ENCODE results near the gene STOX2. TPM values are rescaled to one million over a fixed set of nuclear protein-coding genes. Genes with fewer than 3 reads are reported as not detected.

STOX2 gene
- total and polyA plus RNA-seq, 10 of the 15 experiments (the other 5 are each of a cell fraction or from before 2014, with no cell fraction given) = 0.01 to 1.2 (median 0.18) TPM; not detected in 4

DNA sequence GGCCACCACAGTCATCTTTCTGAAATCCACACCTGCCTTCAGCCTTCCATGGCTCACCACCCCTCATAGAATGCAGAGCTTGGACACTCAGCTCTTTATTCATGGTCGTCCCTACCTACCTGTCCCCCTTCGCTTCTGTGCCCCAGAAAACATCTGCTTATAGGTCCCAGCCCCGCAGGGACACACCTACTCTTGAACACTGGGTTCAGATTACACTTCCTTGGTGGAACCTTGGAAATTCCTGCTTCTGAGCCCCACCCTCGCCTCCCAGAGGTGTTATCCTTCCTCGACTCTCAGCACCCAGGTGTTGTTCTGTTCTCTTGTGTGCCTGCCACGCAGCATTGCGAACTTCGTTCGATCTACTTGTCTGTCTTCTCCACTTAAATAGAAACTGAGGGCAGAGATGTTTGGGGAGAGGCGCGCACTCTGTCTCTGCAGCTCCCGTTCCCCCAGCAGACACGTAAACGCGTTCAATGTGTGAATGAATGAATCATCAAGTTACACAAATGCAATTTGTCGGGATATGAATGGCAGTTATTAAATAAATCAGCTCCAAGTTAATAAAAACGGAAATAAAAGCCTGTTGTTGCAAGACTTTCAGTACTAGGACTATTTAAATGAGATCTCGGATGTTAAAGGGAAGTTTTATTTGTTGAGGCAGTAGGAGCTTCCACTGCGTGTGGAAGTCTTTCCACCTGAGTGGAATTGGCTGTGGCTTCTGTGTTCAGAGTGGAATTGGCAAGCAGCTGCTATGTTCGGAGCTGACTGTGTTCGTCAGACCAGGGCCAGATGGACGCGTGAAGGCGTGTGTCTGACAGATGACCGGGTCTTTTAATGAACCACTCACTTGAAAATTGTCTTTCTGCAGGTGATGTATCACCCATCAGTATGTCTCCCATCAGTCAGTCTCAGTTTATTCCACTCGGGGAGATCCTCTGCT, 95.6 kb downstream of the STOX2 start:
- BruUV-seq (replicated peaks) = no TSS peak
- ATAC-seq (no peak), DNase-seq (ENCODE audit: low read depth, low spot score) (no peak), FAIRE-seq (no peak)
- Histone ChIP-seq H3K9me3 (replicated peaks; ENCODE audit: control insufficient read depth, insufficient read depth, low read length) (no peaks in the 10 kb centered on the region), H2AFZ (ENCODE audit: control insufficient read depth, low read depth, low read length) (no peak overlapping the region), H3K4me3 (no peak overlapping the region), H3K27me3 (replicated peaks in 1 of 2; ENCODE audit: control insufficient read depth in 2 of 2, insufficient read depth in 2 of 2, low read length in 1 of 2) (no peaks in the 10 kb centered on the region), H3K4me2 (ENCODE audit: control insufficient read depth, insufficient read depth) (no peak overlapping the region), H3K36me3 (ENCODE audit: control insufficient read depth in 2 of 2, insufficient read depth in 2 of 2, low read length in 1 of 2) (no peaks in the 10 kb centered on the region), H4K20me1 (ENCODE audit: control insufficient read depth, insufficient read depth) (no peaks in the 10 kb centered on the region), H3K9ac (ENCODE audit: control insufficient read depth, insufficient read depth, low read length) (no peak overlapping the region), H3K79me2 (ENCODE audit: control insufficient read depth, insufficient read depth, low read length) (no peaks in the 10 kb centered on the region), H3K4me1 (ENCODE audit: control insufficient read depth, insufficient read depth, low read length) (no peaks in the 10 kb centered on the region), H3K27ac (ENCODE audit: control insufficient read depth, insufficient read depth) (no peak overlapping the region)
- ChIA-PET SMC1A (ENCODE audit: uncharacterized antibody, unreplicated experiment) (no interaction called here), POLR2A (no interaction called here), CTCF (no interaction called here), RAD21 (ENCODE audit: unreplicated experiment) (no interaction called here)
- intact Hi-C loops (cut with micrococcal nuclease; ENCODE audit: unreplicated experiment) (no loop called here), in situ Hi-C loops (cut with MboI) (no loop called here)
- TF ChIP-seq, protein P1, sequence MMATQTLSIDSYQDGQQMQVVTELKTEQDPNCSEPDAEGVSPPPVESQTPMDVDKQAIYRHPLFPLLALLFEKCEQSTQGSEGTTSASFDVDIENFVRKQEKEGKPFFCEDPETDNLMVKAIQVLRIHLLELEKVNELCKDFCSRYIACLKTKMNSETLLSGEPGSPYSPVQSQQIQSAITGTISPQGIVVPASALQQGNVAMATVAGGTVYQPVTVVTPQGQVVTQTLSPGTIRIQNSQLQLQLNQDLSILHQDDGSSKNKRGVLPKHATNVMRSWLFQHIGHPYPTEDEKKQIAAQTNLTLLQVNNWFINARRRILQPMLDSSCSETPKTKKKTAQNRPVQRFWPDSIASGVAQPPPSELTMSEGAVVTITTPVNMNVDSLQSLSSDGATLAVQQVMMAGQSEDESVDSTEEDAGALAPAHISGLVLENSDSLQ (IDR thresholded peaks at IDR 0.05) = no peak
- no peak for TF ChIP-seq POU2F2 (IDR thresholded peaks at IDR 0.05; ENCODE audit: borderline replicate concordance, low read depth, low read length)
- TF ChIP-seq, protein P2, sequence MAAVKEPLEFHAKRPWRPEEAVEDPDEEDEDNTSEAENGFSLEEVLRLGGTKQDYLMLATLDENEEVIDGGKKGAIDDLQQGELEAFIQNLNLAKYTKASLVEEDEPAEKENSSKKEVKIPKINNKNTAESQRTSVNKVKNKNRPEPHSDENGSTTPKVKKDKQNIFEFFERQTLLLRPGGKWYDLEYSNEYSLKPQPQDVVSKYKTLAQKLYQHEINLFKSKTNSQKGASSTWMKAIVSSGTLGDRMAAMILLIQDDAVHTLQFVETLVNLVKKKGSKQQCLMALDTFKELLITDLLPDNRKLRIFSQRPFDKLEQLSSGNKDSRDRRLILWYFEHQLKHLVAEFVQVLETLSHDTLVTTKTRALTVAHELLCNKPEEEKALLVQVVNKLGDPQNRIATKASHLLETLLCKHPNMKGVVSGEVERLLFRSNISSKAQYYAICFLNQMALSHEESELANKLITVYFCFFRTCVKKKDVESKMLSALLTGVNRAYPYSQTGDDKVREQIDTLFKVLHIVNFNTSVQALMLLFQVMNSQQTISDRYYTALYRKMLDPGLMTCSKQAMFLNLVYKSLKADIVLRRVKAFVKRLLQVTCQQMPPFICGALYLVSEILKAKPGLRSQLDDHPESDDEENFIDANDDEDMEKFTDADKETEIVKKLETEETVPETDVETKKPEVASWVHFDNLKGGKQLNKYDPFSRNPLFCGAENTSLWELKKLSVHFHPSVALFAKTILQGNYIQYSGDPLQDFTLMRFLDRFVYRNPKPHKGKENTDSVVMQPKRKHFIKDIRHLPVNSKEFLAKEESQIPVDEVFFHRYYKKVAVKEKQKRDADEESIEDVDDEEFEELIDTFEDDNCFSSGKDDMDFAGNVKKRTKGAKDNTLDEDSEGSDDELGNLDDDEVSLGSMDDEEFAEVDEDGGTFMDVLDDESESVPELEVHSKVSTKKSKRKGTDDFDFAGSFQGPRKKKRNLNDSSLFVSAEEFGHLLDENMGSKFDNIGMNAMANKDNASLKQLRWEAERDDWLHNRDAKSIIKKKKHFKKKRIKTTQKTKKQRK (IDR thresholded peaks at IDR 0.05; ENCODE audit: low read depth, low read length) = no peak
- no peak for TF ChIP-seq BHLHE40 (IDR thresholded peaks at IDR 0.05; ENCODE audit: borderline replicate concordance in 1 of 2, low read depth in 2 of 2, low read length in 1 of 2)
- TF ChIP-seq, protein P3, sequence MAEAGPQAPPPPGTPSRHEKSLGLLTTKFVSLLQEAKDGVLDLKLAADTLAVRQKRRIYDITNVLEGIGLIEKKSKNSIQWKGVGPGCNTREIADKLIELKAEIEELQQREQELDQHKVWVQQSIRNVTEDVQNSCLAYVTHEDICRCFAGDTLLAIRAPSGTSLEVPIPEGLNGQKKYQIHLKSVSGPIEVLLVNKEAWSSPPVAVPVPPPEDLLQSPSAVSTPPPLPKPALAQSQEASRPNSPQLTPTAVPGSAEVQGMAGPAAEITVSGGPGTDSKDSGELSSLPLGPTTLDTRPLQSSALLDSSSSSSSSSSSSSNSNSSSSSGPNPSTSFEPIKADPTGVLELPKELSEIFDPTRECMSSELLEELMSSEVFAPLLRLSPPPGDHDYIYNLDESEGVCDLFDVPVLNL (IDR thresholded peaks at IDR 0.05; ENCODE audit: low read depth, low read length) = no peak
- TF ChIP-seq KAT2A (conservative IDR thresholded peaks at IDR 0.05; ENCODE audit: control insufficient read depth, low read depth, low read length) = no peak
- no peak for TF ChIP-seq SREBF2 (IDR thresholded peaks at IDR 0.05; ENCODE audit: low read length)
- no peak for TF ChIP-seq JUND (IDR thresholded peaks at IDR 0.05; ENCODE audit: low read depth, low read length)
- TF ChIP-seq, protein P4, sequence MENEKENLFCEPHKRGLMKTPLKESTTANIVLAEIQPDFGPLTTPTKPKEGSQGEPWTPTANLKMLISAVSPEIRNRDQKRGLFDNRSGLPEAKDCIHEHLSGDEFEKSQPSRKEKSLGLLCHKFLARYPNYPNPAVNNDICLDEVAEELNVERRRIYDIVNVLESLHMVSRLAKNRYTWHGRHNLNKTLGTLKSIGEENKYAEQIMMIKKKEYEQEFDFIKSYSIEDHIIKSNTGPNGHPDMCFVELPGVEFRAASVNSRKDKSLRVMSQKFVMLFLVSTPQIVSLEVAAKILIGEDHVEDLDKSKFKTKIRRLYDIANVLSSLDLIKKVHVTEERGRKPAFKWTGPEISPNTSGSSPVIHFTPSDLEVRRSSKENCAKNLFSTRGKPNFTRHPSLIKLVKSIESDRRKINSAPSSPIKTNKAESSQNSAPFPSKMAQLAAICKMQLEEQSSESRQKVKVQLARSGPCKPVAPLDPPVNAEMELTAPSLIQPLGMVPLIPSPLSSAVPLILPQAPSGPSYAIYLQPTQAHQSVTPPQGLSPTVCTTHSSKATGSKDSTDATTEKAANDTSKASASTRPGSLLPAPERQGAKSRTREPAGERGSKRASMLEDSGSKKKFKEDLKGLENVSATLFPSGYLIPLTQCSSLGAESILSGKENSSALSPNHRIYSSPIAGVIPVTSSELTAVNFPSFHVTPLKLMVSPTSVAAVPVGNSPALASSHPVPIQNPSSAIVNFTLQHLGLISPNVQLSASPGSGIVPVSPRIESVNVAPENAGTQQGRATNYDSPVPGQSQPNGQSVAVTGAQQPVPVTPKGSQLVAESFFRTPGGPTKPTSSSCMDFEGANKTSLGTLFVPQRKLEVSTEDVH (IDR thresholded peaks at IDR 0.05; ENCODE audit: low read depth, partially characterized antibody) = no peak
- no peak for TF ChIP-seq NFIC (IDR thresholded peaks at IDR 0.05; ENCODE audit: low read depth, low read length)
- TF ChIP-seq CREB1 (IDR thresholded peaks at IDR 0.05; ENCODE audit: low read depth) = no peak
- TF ChIP-seq MTA3 (IDR thresholded peaks at IDR 0.05; ENCODE audit: borderline replicate concordance, low read length) = no peak
- WGBS (ENCODE audit: insufficient coverage, insufficient replicate concordance, low lambda C conversion rate, missing lambda C conversion rate) = 42% methylated on average over 26 of the region's 26 CpGs

All from GM12878 (cell line).